GM18505 (cell line): ENCODE data around the gene TM9SF3.

ENCODE experiments used
- ATAC-seq: cut with Tn5 transposase; IDR thresholded peaks from one replicate; pipeline ENCODE4 v1.9.1; 2021; ENCODE audit not compliant: unreplicated experiment
- POLR2A ChIP-seq: IDR thresholded peaks from 4 replicates; pipeline ENCODE4 v1.6.1; 2011; ENCODE audit warnings: borderline replicate concordance; ENCODE audit not compliant: insufficient read depth, insufficient read length; ENCODE audit errors: extremely low read depth

TM9SF3 gene

GRCh38 chr10:96613576-96613975 is 26.8 kb upstream of the TM9SF3 start:
- TF ChIP-seq POLR2A: no peak
- no peak for ATAC-seq

- no peak for ATAC-seq
- no peak for TF ChIP-seq POLR2A
These were observed 25.4 kb upstream of the TM9SF3 start for GRCh38 chr10:96612055-96612830.

GRCh38 chr10:96610817-96611216 is 24.0 kb upstream of the TM9SF3 start:
- no peak for ATAC-seq
- TF ChIP-seq POLR2A: no peak

- no peak for TF ChIP-seq POLR2A
- ATAC-seq: no peak
These were observed 22.7 kb upstream of the TM9SF3 start for GRCh38 chr10:96609510-96609909.

- no peak for ATAC-seq
- TF ChIP-seq POLR2A: no peak
These were observed 22.0 kb upstream of the TM9SF3 start for GRCh38 chr10:96608805-96609204.

- no peak for TF ChIP-seq POLR2A
- no peak for ATAC-seq
These were observed 21.4 kb upstream of the TM9SF3 start for GRCh38 chr10:96608262-96608661.

GRCh38 chr10:96606946-96607345 is 20.1 kb upstream of the TM9SF3 start:
- ATAC-seq: no peak
- TF ChIP-seq POLR2A: no peak

GRCh38 chr10:96606216-96606615 is 19.4 kb upstream of the TM9SF3 start:
- no peak for ATAC-seq
- no peak for TF ChIP-seq POLR2A

GRCh38 chr10:96600337-96600736 is 13.5 kb upstream of the TM9SF3 start:
- TF ChIP-seq POLR2A: no peak
- no peak for ATAC-seq

- no peak for TF ChIP-seq POLR2A
- ATAC-seq: no peak
These were observed 12.0 kb upstream of the TM9SF3 start for GRCh38 chr10:96598846-96599245.

- TF ChIP-seq POLR2A: no peak
- ATAC-seq: no peak
These were observed 9.9 kb upstream of the TM9SF3 start for GRCh38 chr10:96596422-96597407.

GRCh38 chr10:96595741-96596140 is 8.9 kb upstream of the TM9SF3 start:
- no peak for ATAC-seq
- TF ChIP-seq POLR2A: no peak

GRCh38 chr10:96591946-96592345 is 5.1 kb upstream of the TM9SF3 start:
- no peak for TF ChIP-seq POLR2A
- no peak for ATAC-seq
